Measurements from ENCODE around the gene PSMG1.

Gene PSMG1

GRCh38 chr21:39180429-39181019 lies 2.7 kb downstream of the PSMG1 start:
- Histone ChIP-seq H3K27me3 (ENCODE audit: control insufficient read depth in 1 of 2, insufficient read depth in 2 of 2, low read length in 2 of 2) (no peaks in the 10 kb centered on the region), H3K4me1 (ENCODE audit: control insufficient read depth in 1 of 2, insufficient read depth in 2 of 2, low read length in 2 of 2) (peaks cover 17 to 20% of the 10 kb centered on the region in 2 donors), H3K9ac (ENCODE audit: low read depth in 1 of 2, low read length in 2 of 2) (no peak overlapping the region), H3K27ac (ENCODE audit: low read depth, low read length) (no peak overlapping the region), H3K9me3 (ENCODE audit: control insufficient read depth in 1 of 2, low read length in 2 of 2) (no peaks in the 10 kb centered on the region), H3K36me3 (ENCODE audit: control insufficient read depth in 1 of 2, insufficient read depth in 2 of 2, low read length in 2 of 2) (peaks cover 3 to 10% of the 10 kb centered on the region in 2 donors), H3K4me3 (ENCODE audit: low read depth in 1 of 2, low read length in 2 of 2) (no peak overlapping the region)

GRCh38 chr21:39178421-39178820 lies 4.8 kb downstream of the PSMG1 start:
- peaks cover 8 to 17% of the 10 kb centered on the region in 2 donors for H3K36me3 ChIP-seq (ENCODE audit: control insufficient read depth in 1 of 2, insufficient read depth in 2 of 2, low read length in 2 of 2)
- no peak overlapping the region for H3K27ac ChIP-seq (ENCODE audit: low read depth, low read length)
- H3K4me3 ChIP-seq (ENCODE audit: low read depth in 1 of 2, low read length in 2 of 2) = no peak overlapping the region
- H3K4me1 ChIP-seq (ENCODE audit: control insufficient read depth in 1 of 2, insufficient read depth in 2 of 2, low read length in 2 of 2) = peaks cover 8 to 14% of the 10 kb centered on the region in 2 donors
- H3K9me3 ChIP-seq (ENCODE audit: control insufficient read depth in 1 of 2, low read length in 2 of 2) = no peaks in the 10 kb centered on the region
- no peak overlapping the region for H3K9ac ChIP-seq (ENCODE audit: low read depth in 1 of 2, low read length in 2 of 2)
- H3K27me3 ChIP-seq (ENCODE audit: control insufficient read depth in 1 of 2, insufficient read depth in 2 of 2, low read length in 2 of 2) = no peaks in the 10 kb centered on the region

GRCh38 chr21:39176271-39176709 lies 7.0 kb downstream of the PSMG1 start:
- peaks cover 8 to 25% of the 10 kb centered on the region in 2 donors for H3K36me3 ChIP-seq (ENCODE audit: control insufficient read depth in 1 of 2, insufficient read depth in 2 of 2, low read length in 2 of 2)
- H3K4me3 ChIP-seq (ENCODE audit: low read depth in 1 of 2, low read length in 2 of 2) = no peak overlapping the region
- no peaks in the 10 kb centered on the region for H3K4me1 ChIP-seq (ENCODE audit: control insufficient read depth in 1 of 2, insufficient read depth in 2 of 2, low read length in 2 of 2)
- H3K27me3 ChIP-seq (ENCODE audit: control insufficient read depth in 1 of 2, insufficient read depth in 2 of 2, low read length in 2 of 2) = no peaks in the 10 kb centered on the region
- no peak overlapping the region for H3K9ac ChIP-seq (ENCODE audit: low read depth in 1 of 2, low read length in 2 of 2)
- no peak overlapping the region for H3K27ac ChIP-seq (ENCODE audit: low read depth, low read length)
- H3K9me3 ChIP-seq (ENCODE audit: control insufficient read depth in 1 of 2, low read length in 2 of 2) = no peaks in the 10 kb centered on the region

GRCh38 chr21:39175665-39176064 lies 7.6 kb downstream of the PSMG1 start:
- Histone ChIP-seq H3K9me3 (ENCODE audit: control insufficient read depth in 1 of 2, low read length in 2 of 2) (no peaks in the 10 kb centered on the region), H3K9ac (ENCODE audit: low read depth in 1 of 2, low read length in 2 of 2) (no peak overlapping the region), H3K27ac (ENCODE audit: low read depth, low read length) (no peak overlapping the region), H3K36me3 (ENCODE audit: control insufficient read depth in 1 of 2, insufficient read depth in 2 of 2, low read length in 2 of 2) (peaks cover 12 to 31% of the 10 kb centered on the region in 2 donors), H3K27me3 (ENCODE audit: control insufficient read depth in 1 of 2, insufficient read depth in 2 of 2, low read length in 2 of 2) (no peaks in the 10 kb centered on the region), H3K4me3 (ENCODE audit: low read depth in 1 of 2, low read length in 2 of 2) (no peak overlapping the region), H3K4me1 (ENCODE audit: control insufficient read depth in 1 of 2, insufficient read depth in 2 of 2, low read length in 2 of 2) (no peaks in the 10 kb centered on the region)

GRCh38 chr21:39175154-39175553 lies 8.1 kb downstream of the PSMG1 start:
- peaks cover 12 to 31% of the 10 kb centered on the region in 2 donors for H3K36me3 ChIP-seq (ENCODE audit: control insufficient read depth in 1 of 2, insufficient read depth in 2 of 2, low read length in 2 of 2)
- no peak overlapping the region for H3K9ac ChIP-seq (ENCODE audit: low read depth in 1 of 2, low read length in 2 of 2)
- no peaks in the 10 kb centered on the region for H3K4me1 ChIP-seq (ENCODE audit: control insufficient read depth in 1 of 2, insufficient read depth in 2 of 2, low read length in 2 of 2)
- no peaks in the 10 kb centered on the region for H3K27me3 ChIP-seq (ENCODE audit: control insufficient read depth in 1 of 2, insufficient read depth in 2 of 2, low read length in 2 of 2)
- H3K9me3 ChIP-seq (ENCODE audit: control insufficient read depth in 1 of 2, low read length in 2 of 2) = no peaks in the 10 kb centered on the region
- no peak overlapping the region for H3K27ac ChIP-seq (ENCODE audit: low read depth, low read length)
- H3K4me3 ChIP-seq (ENCODE audit: low read depth in 1 of 2, low read length in 2 of 2) = no peak overlapping the region

GRCh38 chr21:39173716-39174680 lies 9.3 kb downstream of the PSMG1 start:
- no peak overlapping the region for H3K4me3 ChIP-seq (ENCODE audit: low read depth in 1 of 2, low read length in 2 of 2)
- H3K27ac ChIP-seq (ENCODE audit: low read depth, low read length) = no peak overlapping the region
- H3K36me3 ChIP-seq (ENCODE audit: control insufficient read depth in 1 of 2, insufficient read depth in 2 of 2, low read length in 2 of 2) = peaks cover 12 to 27% of the 10 kb centered on the region in 2 donors
- H3K9me3 ChIP-seq (ENCODE audit: control insufficient read depth in 1 of 2, low read length in 2 of 2) = no peaks in the 10 kb centered on the region
- no peaks in the 10 kb centered on the region for H3K27me3 ChIP-seq (ENCODE audit: control insufficient read depth in 1 of 2, insufficient read depth in 2 of 2, low read length in 2 of 2)
- H3K4me1 ChIP-seq (ENCODE audit: control insufficient read depth in 1 of 2, insufficient read depth in 2 of 2, low read length in 2 of 2) = no peaks in the 10 kb centered on the region
- H3K9ac ChIP-seq (ENCODE audit: low read depth in 1 of 2, low read length in 2 of 2) = no peak overlapping the region

- Histone ChIP-seq H3K36me3 (ENCODE audit: control insufficient read depth in 1 of 2, insufficient read depth in 2 of 2, low read length in 2 of 2) (peaks cover 12 to 21% of the 10 kb centered on the region in 2 donors), H3K9me3 (ENCODE audit: control insufficient read depth in 1 of 2, low read length in 2 of 2) (peaks cover 0 to 3% of the 10 kb centered on the region in 2 donors), H3K27ac (ENCODE audit: low read depth, low read length) (no peak overlapping the region), H3K4me3 (ENCODE audit: low read depth in 1 of 2, low read length in 2 of 2) (no peak overlapping the region), H3K9ac (ENCODE audit: low read depth in 1 of 2, low read length in 2 of 2) (no peak overlapping the region), H3K27me3 (ENCODE audit: control insufficient read depth in 1 of 2, insufficient read depth in 2 of 2, low read length in 2 of 2) (no peaks in the 10 kb centered on the region), H3K4me1 (ENCODE audit: control insufficient read depth in 1 of 2, insufficient read depth in 2 of 2, low read length in 2 of 2) (no peaks in the 10 kb centered on the region)
Observed at GRCh38 chr21:39169906-39170305, 13.3 kb downstream of the PSMG1 start.

- Histone ChIP-seq H3K27me3 (ENCODE audit: control insufficient read depth in 1 of 2, insufficient read depth in 2 of 2, low read length in 2 of 2) (no peaks in the 10 kb centered on the region), H3K9ac (ENCODE audit: low read depth in 1 of 2, low read length in 2 of 2) (no peak overlapping the region), H3K4me1 (ENCODE audit: control insufficient read depth in 1 of 2, insufficient read depth in 2 of 2, low read length in 2 of 2) (no peaks in the 10 kb centered on the region), H3K4me3 (ENCODE audit: low read depth in 1 of 2, low read length in 2 of 2) (no peak overlapping the region), H3K27ac (ENCODE audit: low read depth, low read length) (no peak overlapping the region), H3K36me3 (ENCODE audit: control insufficient read depth in 1 of 2, insufficient read depth in 2 of 2, low read length in 2 of 2) (peaks cover 7 to 15% of the 10 kb centered on the region in 2 donors), H3K9me3 (ENCODE audit: control insufficient read depth in 1 of 2, low read length in 2 of 2) (peaks cover 4 to 14% of the 10 kb centered on the region in 2 donors)
Observed at GRCh38 chr21:39168800-39169199, 14.5 kb downstream of the PSMG1 start.

- H3K9ac ChIP-seq (ENCODE audit: low read depth in 1 of 2, low read length in 2 of 2) = no peak overlapping the region
- H3K36me3 ChIP-seq (ENCODE audit: control insufficient read depth in 1 of 2, insufficient read depth in 2 of 2, low read length in 2 of 2) = peaks cover 0 to 2% of the 10 kb centered on the region in 2 donors
- peaks cover 8 to 14% of the 10 kb centered on the region in 2 donors for H3K9me3 ChIP-seq (ENCODE audit: control insufficient read depth in 1 of 2, low read length in 2 of 2)
- H3K27me3 ChIP-seq (ENCODE audit: control insufficient read depth in 1 of 2, insufficient read depth in 2 of 2, low read length in 2 of 2) = no peaks in the 10 kb centered on the region
- no peak overlapping the region for H3K27ac ChIP-seq (ENCODE audit: low read depth, low read length)
- no peak overlapping the region for H3K4me3 ChIP-seq (ENCODE audit: low read depth in 1 of 2, low read length in 2 of 2)
- H3K4me1 ChIP-seq (ENCODE audit: control insufficient read depth in 1 of 2, insufficient read depth in 2 of 2, low read length in 2 of 2) = no peaks in the 10 kb centered on the region
Observed at GRCh38 chr21:39164523-39164922, 18.7 kb downstream of the PSMG1 start.

GRCh38 chr21:39161064-39161463 lies 22.2 kb downstream of the PSMG1 start:
- H3K4me1 ChIP-seq (ENCODE audit: control insufficient read depth in 1 of 2, insufficient read depth in 2 of 2, low read length in 2 of 2) = no peaks in the 10 kb centered on the region
- H3K27ac ChIP-seq (ENCODE audit: low read depth, low read length) = no peak overlapping the region
- H3K9me3 ChIP-seq (ENCODE audit: control insufficient read depth in 1 of 2, low read length in 2 of 2) = peaks cover 8 to 14% of the 10 kb centered on the region in 2 donors
- no peaks in the 10 kb centered on the region for H3K36me3 ChIP-seq (ENCODE audit: control insufficient read depth in 1 of 2, insufficient read depth in 2 of 2, low read length in 2 of 2)
- H3K9ac ChIP-seq (ENCODE audit: low read depth in 1 of 2, low read length in 2 of 2) = no peak overlapping the region
- H3K27me3 ChIP-seq (ENCODE audit: control insufficient read depth in 1 of 2, insufficient read depth in 2 of 2, low read length in 2 of 2) = no peaks in the 10 kb centered on the region
- no peak overlapping the region for H3K4me3 ChIP-seq (ENCODE audit: low read depth in 1 of 2, low read length in 2 of 2)

Data from duodenal mucosa (tissue), 2 donors.